DND-41 (cell line): ENCODE data around the gene NAT9.

Source experiments
- ATAC-seq: fragments of 200-7000 bp; cut with Tn5 transposase; 3 replicates; pipeline ENCODE4 v1.9.1; 2021; ENCODE audit warnings: low read depth; ENCODE audit not compliant: insufficient read depth
- DNase-seq: peaks from one replicate; pipeline ENCODE4 v3.0.0-alpha.2; 2020
- H2AFZ ChIP-seq: 2 replicates; pipeline ENCODE4 v1.6.0; 2012; ENCODE audit warnings: low read depth, low read length
- H3K27ac ChIP-seq: 2 replicates; pipeline ENCODE4 v1.5.1; 2012; ENCODE audit warnings: low read length, inconsistent platforms
- H3K27me3 ChIP-seq: fragments of 200-600 bp; sonication (generic); 2 replicates; pipeline ENCODE4 v1.6.0; 2012; ENCODE audit warnings: low read length, mild to moderate bottlenecking, inconsistent platforms; ENCODE audit not compliant: insufficient read depth, poor library complexity
- H3K36me3 ChIP-seq: 2 replicates; pipeline ENCODE4 v1.5.1; 2012; ENCODE audit warnings: low read length, inconsistent platforms; ENCODE audit not compliant: insufficient read depth
- H3K4me1 ChIP-seq: 2 replicates; pipeline ENCODE4 v1.5.1; 2012; ENCODE audit warnings: mild to moderate bottlenecking, low read length; ENCODE audit not compliant: insufficient read depth
- H3K4me2 ChIP-seq: 2 replicates; pipeline ENCODE4 v1.6.0; 2012; ENCODE audit warnings: mild to moderate bottlenecking, moderate library complexity, low read length, inconsistent platforms; ENCODE audit not compliant: insufficient read depth
- H3K4me3 ChIP-seq, 2 experiments: fragments of 200-600 bp in 1 of 2; shearing (Covaris generic) in 1 of 2; 2 replicates each; pipeline ENCODE4 v1.5.1; 2012 to 2016; ENCODE audit warnings: inconsistent platforms in 2 of 2, low read length in 2 of 2, mild to moderate bottlenecking in 2 of 2, low read depth in 1 of 2, moderate library complexity in 1 of 2
- H3K79me2 ChIP-seq: 2 replicates; pipeline ENCODE4 v1.6.0; 2012; ENCODE audit warnings: low read length, inconsistent platforms; ENCODE audit not compliant: insufficient read depth
- H3K9ac ChIP-seq: 2 replicates; pipeline ENCODE4 v1.6.0; 2012; ENCODE audit warnings: low read depth, mild to moderate bottlenecking, inconsistent platforms, low read length, moderate library complexity
- H3K9me3 ChIP-seq: 2 replicates; pipeline ENCODE4 v1.5.1; 2012; ENCODE audit warnings: low read length, moderate library complexity, mild to moderate bottlenecking, inconsistent platforms; ENCODE audit not compliant: insufficient read depth, severe bottlenecking
- H4K20me1 ChIP-seq: 2 replicates; pipeline ENCODE4 v1.6.0; 2012; ENCODE audit warnings: low read length; ENCODE audit not compliant: insufficient read depth
- EZH2 ChIP-seq: IDR thresholded peaks from 3 replicates; pipeline ENCODE4 v1.6.1; 2012; ENCODE audit warnings: borderline replicate concordance, low read depth, mild to moderate bottlenecking, moderate library complexity, low read length, inconsistent platforms; ENCODE audit not compliant: severe bottlenecking
- TF ChIP-seq, protein P1 (sequence below): IDR thresholded peaks from 2 replicates; pipeline ENCODE4 v1.5.1; 2012; ENCODE audit warnings: borderline replicate concordance, low read length, moderate library complexity, mild to moderate bottlenecking; ENCODE audit not compliant: poor library complexity, severe bottlenecking; ENCODE audit errors: extremely low read depth

The NAT9 gene

DNA sequence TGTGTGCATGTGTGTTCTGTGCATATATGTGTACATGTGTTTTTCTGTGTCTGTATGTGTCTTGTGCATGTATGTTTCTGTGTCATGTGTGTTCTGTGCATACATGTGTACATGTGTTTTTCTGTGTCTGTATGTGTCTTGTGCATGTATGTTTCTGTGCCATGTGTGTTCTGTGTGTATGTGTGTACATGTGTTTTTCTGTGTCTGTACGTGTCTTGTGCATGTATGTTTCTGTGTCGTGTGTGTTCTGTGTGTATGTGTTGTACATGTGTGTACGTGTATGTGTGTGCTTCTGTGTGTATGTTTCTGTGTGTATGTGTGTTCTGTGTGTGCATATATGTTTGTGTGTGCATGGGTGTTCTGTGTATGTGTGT is 47.5 kb downstream of the NAT9 start:
- H3K9me3 ChIP-seq, result no peaks in the 10 kb centered on the region
- ATAC-seq, result no peak
- TF ChIP-seq, protein P1, sequence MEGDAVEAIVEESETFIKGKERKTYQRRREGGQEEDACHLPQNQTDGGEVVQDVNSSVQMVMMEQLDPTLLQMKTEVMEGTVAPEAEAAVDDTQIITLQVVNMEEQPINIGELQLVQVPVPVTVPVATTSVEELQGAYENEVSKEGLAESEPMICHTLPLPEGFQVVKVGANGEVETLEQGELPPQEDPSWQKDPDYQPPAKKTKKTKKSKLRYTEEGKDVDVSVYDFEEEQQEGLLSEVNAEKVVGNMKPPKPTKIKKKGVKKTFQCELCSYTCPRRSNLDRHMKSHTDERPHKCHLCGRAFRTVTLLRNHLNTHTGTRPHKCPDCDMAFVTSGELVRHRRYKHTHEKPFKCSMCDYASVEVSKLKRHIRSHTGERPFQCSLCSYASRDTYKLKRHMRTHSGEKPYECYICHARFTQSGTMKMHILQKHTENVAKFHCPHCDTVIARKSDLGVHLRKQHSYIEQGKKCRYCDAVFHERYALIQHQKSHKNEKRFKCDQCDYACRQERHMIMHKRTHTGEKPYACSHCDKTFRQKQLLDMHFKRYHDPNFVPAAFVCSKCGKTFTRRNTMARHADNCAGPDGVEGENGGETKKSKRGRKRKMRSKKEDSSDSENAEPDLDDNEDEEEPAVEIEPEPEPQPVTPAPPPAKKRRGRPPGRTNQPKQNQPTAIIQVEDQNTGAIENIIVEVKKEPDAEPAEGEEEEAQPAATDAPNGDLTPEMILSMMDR, result no peak
- no peak for TF ChIP-seq EZH2
- no peaks in the 10 kb centered on the region for H4K20me1 ChIP-seq
- no peak for DNase-seq
- H3K27me3 ChIP-seq, result no peaks in the 10 kb centered on the region
- H3K4me3 ChIP-seq, result no peak overlapping the region
- H3K36me3 ChIP-seq, result no peaks in the 10 kb centered on the region
- H3K9ac ChIP-seq, result no peak overlapping the region
- no peaks in the 10 kb centered on the region for H3K4me1 ChIP-seq
- H3K79me2 ChIP-seq, result no peaks in the 10 kb centered on the region
- H3K27ac ChIP-seq, result no peak overlapping the region
- H2AFZ ChIP-seq, result no peak overlapping the region
- no peak overlapping the region for H3K4me2 ChIP-seq

DNA sequence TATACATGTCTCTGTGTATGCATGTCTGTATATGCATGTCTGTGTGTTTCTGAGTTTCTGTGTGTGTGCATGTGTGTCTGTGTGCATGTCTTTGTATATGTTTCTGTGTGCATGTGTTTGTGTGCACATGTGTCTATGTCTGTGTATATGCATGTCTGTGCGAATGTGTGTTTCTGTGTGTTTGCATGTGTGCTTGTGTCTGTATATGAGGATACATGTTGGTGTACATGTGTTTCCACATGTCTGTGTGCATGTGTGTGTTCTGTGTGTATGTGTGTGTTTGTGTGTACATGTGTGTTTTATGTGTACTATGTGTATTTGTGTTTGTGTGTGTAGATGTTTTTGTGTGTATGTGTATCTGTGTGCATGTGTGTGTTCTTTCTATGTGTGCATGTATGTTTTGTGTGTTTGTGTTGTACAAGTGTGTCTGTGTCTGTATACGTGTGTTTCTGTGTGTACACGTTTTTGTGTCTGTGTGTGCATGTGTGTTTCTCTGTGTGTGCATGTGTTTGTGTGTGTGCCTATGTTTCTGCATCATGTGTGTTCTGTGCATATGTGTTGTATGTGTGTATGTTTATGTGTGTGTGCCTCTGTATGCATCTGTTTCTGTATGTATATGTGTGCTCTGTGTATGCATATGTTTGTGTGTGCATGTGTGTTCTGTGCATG is 48.0 kb downstream of the NAT9 start:
- TF ChIP-seq, protein P1, result no peak
- TF ChIP-seq EZH2, result no peak
- Histone ChIP-seq H3K9ac (no peak overlapping the region), H3K36me3 (no peaks in the 10 kb centered on the region), H4K20me1 (no peaks in the 10 kb centered on the region), H3K27ac (no peak overlapping the region), H3K4me1 (no peaks in the 10 kb centered on the region), H3K4me2 (no peak overlapping the region), H2AFZ (no peak overlapping the region), H3K4me3 (no peak overlapping the region), H3K79me2 (no peaks in the 10 kb centered on the region), H3K27me3 (no peaks in the 10 kb centered on the region), H3K9me3 (no peaks in the 10 kb centered on the region)
- no peak for ATAC-seq
- no peak for DNase-seq

DNA sequence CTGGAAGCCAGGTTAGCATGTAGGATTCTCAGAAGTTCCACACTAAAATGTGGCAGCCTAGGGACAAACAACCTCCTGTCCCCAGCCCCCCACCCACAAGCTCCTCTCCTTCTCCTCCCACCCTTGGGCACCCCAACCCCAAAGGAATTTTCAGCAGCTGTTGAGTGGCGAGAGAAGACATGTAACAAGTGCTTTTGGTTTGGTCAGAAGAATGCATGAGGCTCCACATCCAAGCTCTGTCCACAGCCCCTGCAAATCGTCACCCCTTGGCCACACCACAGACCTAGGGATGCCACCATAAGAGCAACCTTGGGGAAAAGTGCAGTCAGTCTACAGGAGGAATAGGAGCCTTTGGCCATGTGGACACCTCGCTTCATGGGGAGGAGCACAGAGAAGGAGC is 51.0 kb downstream of the NAT9 start:
- Histone ChIP-seq H3K9me3 (no peaks in the 10 kb centered on the region), H3K9ac (no peak overlapping the region), H3K27ac (no peak overlapping the region), H3K36me3 (no peaks in the 10 kb centered on the region), H3K4me1 (no peaks in the 10 kb centered on the region), H3K4me2 (no peak overlapping the region), H2AFZ (no peak overlapping the region), H3K27me3 (no peaks in the 10 kb centered on the region), H3K4me3 (no peak overlapping the region), H3K79me2 (no peaks in the 10 kb centered on the region), H4K20me1 (no peaks in the 10 kb centered on the region)
- DNase-seq, result no peak
- no peak for ATAC-seq
- TF ChIP-seq, protein P1, result no peak
- no peak for TF ChIP-seq EZH2

DNA sequence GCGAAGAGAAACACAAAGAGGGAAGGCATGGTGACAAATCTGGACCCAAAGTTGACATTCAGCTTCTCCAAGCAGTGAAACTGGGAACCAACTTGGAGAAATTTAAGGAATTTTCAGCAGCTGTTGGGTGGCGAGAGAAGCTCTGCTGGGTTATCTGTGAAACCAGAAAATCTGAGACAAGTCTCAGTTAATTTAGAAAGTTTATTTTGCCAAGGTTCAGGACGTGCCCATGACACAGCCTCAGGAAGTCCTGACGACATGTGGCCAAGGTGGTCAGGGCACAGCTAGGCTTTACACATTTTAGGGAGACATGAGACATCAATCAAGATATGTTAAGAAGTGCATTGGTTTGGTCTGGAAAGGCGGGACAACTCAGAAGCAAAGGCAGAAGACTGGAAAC is 52.3 kb downstream of the NAT9 start:
- Histone ChIP-seq H4K20me1 (no peaks in the 10 kb centered on the region), H3K4me1 (no peaks in the 10 kb centered on the region), H3K4me3 (no peak overlapping the region), H2AFZ (no peak overlapping the region), H3K27ac (no peak overlapping the region), H3K9ac (no peak overlapping the region), H3K27me3 (no peaks in the 10 kb centered on the region), H3K36me3 (no peaks in the 10 kb centered on the region), H3K79me2 (no peaks in the 10 kb centered on the region), H3K9me3 (no peaks in the 10 kb centered on the region), H3K4me2 (no peak overlapping the region)
- no peak for ATAC-seq
- no peak for TF ChIP-seq EZH2
- TF ChIP-seq, protein P1, result no peak
- no peak for DNase-seq
